ENCODE measurements around the gene DNAH6. TPM values are rescaled to one million over a fixed set of nuclear protein-coding genes. Genes with fewer than 3 reads are reported as not detected.

DNAH6 gene
- total and polyA plus RNA-seq, 9 of the 15 experiments (the other 6 are each of a cell fraction or from before 2014, with no cell fraction given), result 0.01 to 0.04 (median 0.01) TPM; not detected in 5

DNA sequence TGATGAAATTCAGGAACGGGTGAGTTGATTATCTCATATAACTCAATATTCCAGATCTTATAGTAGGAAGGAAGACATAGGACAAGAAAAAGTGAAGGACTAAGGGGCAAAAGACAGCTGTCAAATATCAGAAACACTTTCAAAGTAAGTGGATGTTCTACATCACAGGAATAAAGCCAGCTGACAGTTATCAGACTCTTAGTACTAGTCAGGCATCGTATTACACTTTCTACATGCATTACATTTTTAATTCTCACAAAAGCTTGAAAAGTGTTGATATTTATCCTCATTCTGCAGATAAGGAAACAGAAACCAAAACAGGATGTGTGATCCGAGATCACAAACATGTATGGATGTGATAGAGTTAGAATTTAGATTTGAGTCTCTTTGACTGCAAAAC is 63.4 kb downstream of the DNAH6 start:
- TF ChIP-seq ZFX (CRISPR knock-in tag; IDR thresholded peaks at IDR 0.05) (no peak), ZNF253 (CRISPR knock-in tag; conservative IDR thresholded peaks at IDR 0.05) (no peak), XRCC5 (IDR thresholded peaks at IDR 0.05; ENCODE audit: low read depth, low read length) (no peak)
- Histone ChIP-seq H2AFZ (ENCODE audit: low read depth, low read length) (no peak overlapping the region), H3K36me3 (ENCODE audit: control insufficient read depth, insufficient read depth, low read length) (no peaks in the 10 kb centered on the region), H3K9ac (ENCODE audit: insufficient read depth in 1 of 2, low read depth in 2 of 2, low read length in 2 of 2) (no peak overlapping the region), H3K4me2 (ENCODE audit: insufficient read depth, low read length) (no peak overlapping the region), H3K4me1 (replicated peaks in 1 of 2; ENCODE audit: control insufficient read depth in 2 of 2, insufficient read depth in 2 of 2, low read length in 2 of 2) (no peaks in the 10 kb centered on the region), H3K27me3 (ENCODE audit: control insufficient read depth in 2 of 2, insufficient read depth in 2 of 2, low read length in 2 of 2) (peaks cover 0 to 5% of the 10 kb centered on the region in 2 experiments; a peak in 2 of 5 replicates), H4K20me1 (replicated peaks; ENCODE audit: control insufficient read depth, insufficient read depth, low read length) (no peaks in the 10 kb centered on the region), H3K9me1 (ENCODE audit: control insufficient read depth, insufficient read depth, low read length) (no peaks in the 10 kb centered on the region), H3K9me3 (replicated peaks; ENCODE audit: control insufficient read depth, insufficient read depth, low read depth, low read length) (no peaks in the 10 kb centered on the region), H3K27ac (ENCODE audit: extremely low read depth, low read depth, low read length) (no peak overlapping the region), H3K4me3 (no peak overlapping the region), H3K79me2 (ENCODE audit: control insufficient read depth, insufficient read depth, low read length) (no peaks in the 10 kb centered on the region)
- POLR2A ChIA-PET, result interaction anchor here (0.7 kb wide), 1 partner anchor 327 kb away, joined by 4 read pairs; no protein-coding TSS in a partner anchor
- FAIRE-seq (no peak), DNase-seq (ENCODE audit: extremely low read depth in 1 of 4, low spot score in 3 of 4) (no peak), ATAC-seq (no peak)
- WGBS (ENCODE audit: insufficient coverage, low coverage, missing lambda C conversion rate), result 2% methylated on average over 3 of the region's 3 CpGs
- intact Hi-C loops (cut with micrococcal nuclease), result no loop called here
- CTCF ChIA-PET (ENCODE audit: low intra/inter-chr PET ratio), result no interaction called here
- no TSS peak for BruUV-seq (replicated peaks)
- in situ Hi-C loops (cut with MboI), result no loop called here

DNA sequence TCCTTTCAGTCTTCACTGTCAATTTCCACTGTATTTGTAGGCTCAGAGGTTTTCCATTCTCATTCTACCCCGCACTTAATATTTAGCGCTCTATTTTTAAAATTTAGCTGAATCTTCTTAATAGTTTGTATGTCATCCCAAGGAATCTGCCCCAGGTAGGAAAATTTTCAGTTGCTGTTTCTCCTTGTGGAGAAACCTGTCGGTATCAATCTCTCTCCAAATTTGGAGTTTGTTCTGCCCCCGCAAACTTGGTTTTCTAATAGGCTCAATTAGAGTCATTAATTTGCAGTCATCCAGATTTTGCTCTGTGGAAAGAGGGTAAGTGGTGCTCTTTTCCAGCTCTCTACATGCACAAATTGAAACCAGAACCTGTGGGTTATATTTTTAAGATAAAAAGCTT is 87.6 kb downstream of the DNAH6 start:
- Histone ChIP-seq H3K4me2 (ENCODE audit: insufficient read depth, low read length) (no peak overlapping the region), H3K4me3 (no peak overlapping the region), H3K9me1 (ENCODE audit: control insufficient read depth, insufficient read depth, low read length) (no peaks in the 10 kb centered on the region), H3K36me3 (ENCODE audit: control insufficient read depth, insufficient read depth, low read length) (no peaks in the 10 kb centered on the region), H2AFZ (ENCODE audit: low read depth, low read length) (no peak overlapping the region), H3K27ac (ENCODE audit: extremely low read depth, low read depth, low read length) (no peak overlapping the region), H3K4me1 (replicated peaks in 1 of 2; ENCODE audit: control insufficient read depth in 2 of 2, insufficient read depth in 2 of 2, low read length in 2 of 2) (no peaks in the 10 kb centered on the region), H3K9ac (ENCODE audit: insufficient read depth in 1 of 2, low read depth in 2 of 2, low read length in 2 of 2) (no peak overlapping the region), H3K79me2 (ENCODE audit: control insufficient read depth, insufficient read depth, low read length) (no peaks in the 10 kb centered on the region), H3K27me3 (ENCODE audit: control insufficient read depth in 2 of 2, insufficient read depth in 2 of 2, low read length in 2 of 2) (no peaks in the 10 kb centered on the region), H3K9me3 (replicated peaks; ENCODE audit: control insufficient read depth, insufficient read depth, low read depth, low read length) (no peaks in the 10 kb centered on the region), H4K20me1 (replicated peaks; ENCODE audit: control insufficient read depth, insufficient read depth, low read length) (no peaks in the 10 kb centered on the region)
- no peak for DNase-seq (ENCODE audit: extremely low read depth in 1 of 4, low spot score in 3 of 4)
- FAIRE-seq, result no peak
- WGBS (ENCODE audit: insufficient coverage, low coverage, missing lambda C conversion rate), result 0% methylated on average over 4 of the region's 4 CpGs
- BruUV-seq (replicated peaks), result no TSS peak
- intact Hi-C loops (cut with micrococcal nuclease), result no loop called here
- TF ChIP-seq OTX1 (CRISPR knock-in tag; IDR thresholded peaks at IDR 0.05), result no peak
- TF ChIP-seq FOXK1 (CRISPR knock-in tag; IDR thresholded peaks at IDR 0.05; ENCODE audit: borderline replicate concordance), result no peak
- no peak for TF ChIP-seq SAFB (IDR thresholded peaks at IDR 0.05; ENCODE audit: borderline replicate concordance, low read depth, low read length)
- no peak for TF ChIP-seq ZNF766 (CRISPR knock-in tag; conservative IDR thresholded peaks at IDR 0.05)
- TF ChIP-seq, protein P1, sequence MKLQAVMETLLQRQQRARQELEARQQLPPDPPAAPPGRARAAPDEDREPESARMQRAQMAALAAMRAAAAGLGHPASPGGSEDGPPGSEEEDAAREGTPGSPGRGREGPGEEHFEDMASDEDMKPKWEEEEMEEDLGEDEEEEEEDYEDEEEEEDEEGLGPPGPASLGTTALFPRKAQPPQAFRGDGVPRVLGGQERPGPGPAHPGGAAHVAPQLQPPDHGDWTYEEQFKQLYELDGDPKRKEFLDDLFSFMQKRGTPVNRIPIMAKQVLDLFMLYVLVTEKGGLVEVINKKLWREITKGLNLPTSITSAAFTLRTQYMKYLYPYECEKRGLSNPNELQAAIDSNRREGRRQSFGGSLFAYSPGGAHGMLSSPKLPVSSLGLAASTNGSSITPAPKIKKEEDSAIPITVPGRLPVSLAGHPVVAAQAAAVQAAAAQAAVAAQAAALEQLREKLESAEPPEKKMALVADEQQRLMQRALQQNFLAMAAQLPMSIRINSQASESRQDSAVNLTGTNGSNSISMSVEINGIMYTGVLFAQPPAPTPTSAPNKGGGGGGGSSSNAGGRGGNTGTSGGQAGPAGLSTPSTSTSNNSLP (IDR thresholded peaks at IDR 0.05; ENCODE audit: borderline replicate concordance, low read depth, low read length), result no peak
- no peak for TF ChIP-seq FOXK2 (conservative IDR thresholded peaks at IDR 0.05 in 1 of 2, IDR thresholded peaks at IDR 0.05 in 1 of 2; ENCODE audit: low read depth in 2 of 2)
- TF ChIP-seq TCF7L2 (IDR thresholded peaks at IDR 0.05; ENCODE audit: low read depth, low read length), result no peak
- TF ChIP-seq BMI1 (IDR thresholded peaks at IDR 0.05; ENCODE audit: low read length), result no peak
- TF ChIP-seq, protein P2, sequence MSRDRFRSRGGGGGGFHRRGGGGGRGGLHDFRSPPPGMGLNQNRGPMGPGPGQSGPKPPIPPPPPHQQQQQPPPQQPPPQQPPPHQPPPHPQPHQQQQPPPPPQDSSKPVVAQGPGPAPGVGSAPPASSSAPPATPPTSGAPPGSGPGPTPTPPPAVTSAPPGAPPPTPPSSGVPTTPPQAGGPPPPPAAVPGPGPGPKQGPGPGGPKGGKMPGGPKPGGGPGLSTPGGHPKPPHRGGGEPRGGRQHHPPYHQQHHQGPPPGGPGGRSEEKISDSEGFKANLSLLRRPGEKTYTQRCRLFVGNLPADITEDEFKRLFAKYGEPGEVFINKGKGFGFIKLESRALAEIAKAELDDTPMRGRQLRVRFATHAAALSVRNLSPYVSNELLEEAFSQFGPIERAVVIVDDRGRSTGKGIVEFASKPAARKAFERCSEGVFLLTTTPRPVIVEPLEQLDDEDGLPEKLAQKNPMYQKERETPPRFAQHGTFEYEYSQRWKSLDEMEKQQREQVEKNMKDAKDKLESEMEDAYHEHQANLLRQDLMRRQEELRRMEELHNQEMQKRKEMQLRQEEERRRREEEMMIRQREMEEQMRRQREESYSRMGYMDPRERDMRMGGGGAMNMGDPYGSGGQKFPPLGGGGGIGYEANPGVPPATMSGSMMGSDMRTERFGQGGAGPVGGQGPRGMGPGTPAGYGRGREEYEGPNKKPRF (IDR thresholded peaks at IDR 0.05; ENCODE audit: low read depth, low read length), result no peak
- TF ChIP-seq POLR2A (conservative IDR thresholded peaks at IDR 0.05), result no peak
- POLR2A ChIA-PET, result no interaction called here
- CTCF ChIA-PET (ENCODE audit: low intra/inter-chr PET ratio), result no interaction called here
- in situ Hi-C loops (cut with MboI), result no loop called here
- no peak for ATAC-seq
